ENCODE data around the gene RAB17.

RAB17 gene

DNA sequence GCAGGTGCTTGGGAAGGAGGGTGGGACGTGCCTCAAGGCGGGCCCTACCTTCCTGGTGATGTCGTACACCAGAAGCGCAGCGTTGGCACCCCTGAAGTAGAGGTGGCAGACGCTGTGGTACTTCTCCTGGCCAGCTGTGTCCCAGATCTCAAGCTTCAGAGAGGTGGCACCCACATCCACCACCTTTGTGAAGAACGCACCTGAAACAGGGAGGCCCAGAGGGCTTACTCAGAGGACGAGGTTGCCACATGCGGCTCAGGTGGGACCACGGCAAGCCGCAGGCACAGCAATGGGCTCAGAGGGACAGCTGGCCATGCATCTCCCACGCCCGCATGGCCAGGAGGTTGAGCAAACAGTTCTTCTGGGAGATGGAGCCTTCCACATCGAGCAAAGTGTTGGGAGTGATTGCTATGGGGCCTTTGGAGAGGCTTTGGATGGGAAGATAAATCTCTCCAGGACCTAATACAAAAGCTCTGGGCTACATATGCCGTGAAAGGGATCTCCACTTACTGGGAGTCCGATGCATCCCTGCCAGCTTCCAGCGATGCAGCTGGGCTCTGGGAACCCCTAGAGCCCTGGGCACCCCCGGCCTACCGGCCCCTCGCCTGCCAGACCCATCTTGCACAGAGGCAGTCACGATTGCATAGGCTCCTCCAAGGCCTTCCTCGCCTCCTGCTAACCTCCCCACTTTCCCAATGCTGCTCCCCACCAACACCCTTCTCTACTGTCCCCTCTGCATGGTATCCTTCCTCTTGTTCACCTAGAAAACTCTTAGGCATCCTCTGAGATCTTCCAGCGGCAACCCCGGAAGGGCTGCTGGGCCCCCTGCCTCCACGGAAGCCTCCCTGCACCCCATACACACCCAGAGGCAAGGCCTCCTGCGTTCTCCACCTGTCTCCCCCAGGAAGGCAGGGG lies 12.3 kb downstream of the RAB17 start:
- DNase-seq (ENCODE audit: low read depth): no peak

DNA sequence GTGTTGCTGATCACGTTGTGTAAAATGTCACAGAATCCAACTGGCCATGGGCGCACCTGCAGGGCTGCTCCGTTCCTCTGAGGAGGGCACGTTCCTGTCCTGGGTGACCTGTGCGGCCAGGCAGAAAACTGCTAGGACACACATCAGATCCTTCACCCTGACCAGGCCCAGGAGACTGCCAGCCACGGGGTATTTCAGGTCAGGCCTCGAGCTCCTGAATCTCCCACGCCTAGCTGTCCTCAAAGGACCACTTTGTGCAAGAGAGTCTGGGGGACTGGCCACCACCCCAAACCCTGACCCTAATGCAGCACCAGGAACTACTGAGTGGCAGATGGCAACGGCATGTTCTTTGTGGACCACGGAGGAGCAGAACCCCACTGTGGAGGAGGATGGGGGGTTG lies 13.1 kb downstream of the RAB17 start:
- no peak for DNase-seq (ENCODE audit: low read depth)

- DNase-seq (ENCODE audit: low read depth): no peak
Measured at GRCh38 chr2:237576974-237577373, 13.6 kb downstream of the RAB17 start.

DNA sequence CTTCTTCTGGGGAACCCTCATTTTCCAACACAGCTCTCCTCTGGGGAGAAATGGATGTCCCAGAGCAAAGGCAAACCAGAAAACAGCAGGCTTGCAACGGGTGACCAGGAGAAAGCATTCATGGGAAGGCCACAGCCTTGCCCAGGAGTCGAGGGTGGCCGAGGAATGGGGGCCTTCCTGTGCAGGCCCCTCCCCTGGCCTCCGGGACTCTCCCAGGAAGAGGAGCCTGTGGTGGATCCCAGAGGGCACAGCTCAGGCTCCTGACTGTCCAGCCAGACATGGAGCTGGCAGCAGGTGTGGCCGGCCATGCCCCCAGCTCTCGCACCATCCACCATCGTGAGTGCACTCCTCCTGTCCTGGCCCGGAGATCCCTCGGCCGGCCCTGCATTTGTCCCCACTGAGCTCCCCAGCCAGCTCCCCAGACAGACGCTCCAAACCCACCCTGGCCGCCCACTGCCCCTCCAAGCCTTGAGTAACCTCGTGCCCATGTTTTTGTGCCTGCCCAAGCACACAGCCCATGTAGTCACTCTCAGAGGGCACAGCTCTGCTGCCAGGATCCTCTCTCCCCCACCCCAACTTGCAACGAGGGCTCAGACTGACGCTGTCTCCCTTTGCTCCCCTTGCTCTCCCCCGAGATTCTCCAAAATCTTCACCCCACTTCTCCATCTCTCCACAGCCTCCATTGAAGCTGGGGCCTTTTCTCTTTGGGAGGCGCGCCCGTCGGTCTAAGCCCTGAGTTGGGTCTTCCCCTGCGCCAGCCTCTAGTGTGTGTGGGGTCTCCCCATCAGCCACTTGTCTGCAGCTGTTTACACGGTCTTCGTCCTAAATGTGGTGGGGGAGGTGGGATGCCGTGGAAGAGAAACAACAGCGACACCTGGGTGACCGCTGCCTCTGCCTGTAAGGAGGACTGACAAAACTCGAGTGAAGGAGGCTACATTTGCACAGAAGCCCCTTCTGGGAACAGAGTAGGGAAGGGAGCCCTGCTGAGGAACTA lies 14.4 kb downstream of the RAB17 start:
- no peak for DNase-seq (ENCODE audit: low read depth)

GRCh38 chr2:237574894-237575868 lies 15.4 kb downstream of the RAB17 start:
- DNase-seq (ENCODE audit: low read depth): no peak

DNA sequence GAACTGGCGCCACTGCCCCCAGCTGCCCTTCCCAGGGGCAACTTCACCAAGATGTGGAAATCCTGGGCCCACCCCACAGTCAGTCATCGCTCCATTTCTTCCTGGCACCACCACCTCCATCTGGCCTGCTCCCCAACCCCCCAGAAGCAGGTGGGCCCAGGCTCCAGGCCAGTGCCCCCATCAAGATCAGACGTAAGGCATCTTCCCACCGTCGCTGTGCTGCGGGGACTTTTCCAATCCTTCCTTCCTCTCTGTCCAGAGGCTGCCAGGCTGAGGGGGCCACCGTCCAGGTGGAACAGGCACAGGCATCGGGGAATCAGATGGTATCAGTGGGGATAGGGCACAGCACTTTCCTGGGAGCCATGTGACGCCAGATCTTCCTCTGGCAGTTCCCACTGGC lies 16.1 kb downstream of the RAB17 start:
- DNase-seq (ENCODE audit: low read depth): no peak

DNA sequence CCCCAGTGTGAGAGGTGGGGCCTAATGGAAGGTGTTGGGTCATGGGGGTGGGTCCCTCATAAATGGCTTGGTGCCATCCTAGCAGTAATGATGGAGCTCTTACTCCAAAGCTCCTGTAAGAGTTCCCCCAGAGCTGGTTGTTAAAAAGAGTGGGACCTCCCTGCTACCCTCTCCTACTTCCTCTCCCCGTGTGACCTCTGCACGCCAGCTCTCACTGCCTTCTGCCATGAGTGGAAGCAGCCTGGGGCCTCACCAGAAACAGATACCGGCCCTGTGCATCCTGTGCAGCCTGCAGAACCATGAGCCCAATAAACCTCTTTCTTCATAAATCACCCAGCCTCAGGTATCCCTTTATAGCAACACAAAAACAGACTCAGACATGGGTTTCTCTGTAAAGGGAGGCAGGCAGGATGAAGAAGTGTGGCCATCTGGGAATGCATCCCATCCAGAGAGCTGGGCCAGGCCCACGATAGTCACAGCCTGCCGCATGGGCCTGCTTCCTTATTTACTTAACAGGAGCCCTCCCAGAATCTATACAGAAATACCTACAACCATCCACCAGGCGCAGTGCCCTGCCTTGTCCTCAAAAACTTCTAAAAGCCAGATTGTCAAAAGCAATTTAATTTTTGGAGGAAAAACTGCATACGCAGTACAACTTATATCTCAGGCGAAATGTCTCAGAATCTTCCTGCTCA lies 16.7 kb downstream of the RAB17 start:
- DNase-seq (ENCODE audit: low read depth): no peak

DNA sequence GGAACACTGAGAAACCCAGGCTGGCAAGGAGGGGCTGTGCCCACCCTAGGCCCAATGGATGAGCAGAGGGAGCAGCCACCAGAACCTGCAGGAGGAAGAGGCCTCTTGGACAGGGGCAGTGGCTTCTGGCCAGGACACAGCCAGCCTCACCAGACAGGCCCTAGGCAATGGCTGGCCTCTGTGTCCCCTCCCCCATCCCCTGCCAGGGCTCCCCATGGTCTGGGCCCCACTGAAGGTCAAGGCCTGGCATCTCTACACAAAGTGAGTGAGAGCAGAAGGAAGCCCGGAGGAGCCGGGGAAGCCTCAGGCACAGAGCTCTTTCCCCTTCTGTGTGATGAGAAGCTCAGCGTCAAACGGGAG lies 17.8 kb downstream of the RAB17 start:
- no peak for DNase-seq (ENCODE audit: low read depth)

DNA sequence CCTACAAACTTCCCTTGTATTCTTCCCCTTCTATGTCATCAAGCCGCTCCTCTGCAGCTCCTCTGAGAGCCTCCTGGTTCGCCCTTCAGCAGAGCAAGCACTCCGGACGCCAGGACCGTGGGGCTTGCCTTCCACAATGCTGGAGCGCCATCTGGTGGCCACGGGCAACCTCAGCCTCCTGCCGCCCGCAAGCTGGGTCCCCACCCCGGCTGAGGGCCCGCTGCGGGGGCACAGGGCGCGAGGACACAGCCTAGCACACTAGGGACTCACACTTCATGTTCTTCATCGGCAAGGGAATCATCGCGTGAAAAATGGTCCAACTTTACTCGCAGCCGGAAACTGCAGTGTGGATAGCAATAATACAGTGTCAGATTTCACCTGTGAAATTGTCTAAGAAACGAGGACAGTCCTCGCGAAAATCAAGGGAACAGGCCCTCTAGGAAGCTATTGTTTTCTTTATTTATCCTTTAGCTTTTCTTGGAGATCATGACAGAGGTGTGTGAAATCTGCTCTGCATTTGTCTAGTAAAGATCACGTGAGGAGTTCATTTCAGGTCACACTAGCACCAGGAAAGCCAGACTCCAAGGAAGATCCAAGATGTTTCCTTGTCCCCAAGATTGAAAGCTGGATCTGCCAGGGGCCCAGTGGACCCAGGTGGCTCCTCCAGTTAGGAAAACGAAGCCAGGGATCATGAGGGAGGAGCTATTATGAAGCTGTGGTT lies 18.4 kb downstream of the RAB17 start:
- peak; percentile 81 for DNase-seq (ENCODE audit: low read depth)

DNA sequence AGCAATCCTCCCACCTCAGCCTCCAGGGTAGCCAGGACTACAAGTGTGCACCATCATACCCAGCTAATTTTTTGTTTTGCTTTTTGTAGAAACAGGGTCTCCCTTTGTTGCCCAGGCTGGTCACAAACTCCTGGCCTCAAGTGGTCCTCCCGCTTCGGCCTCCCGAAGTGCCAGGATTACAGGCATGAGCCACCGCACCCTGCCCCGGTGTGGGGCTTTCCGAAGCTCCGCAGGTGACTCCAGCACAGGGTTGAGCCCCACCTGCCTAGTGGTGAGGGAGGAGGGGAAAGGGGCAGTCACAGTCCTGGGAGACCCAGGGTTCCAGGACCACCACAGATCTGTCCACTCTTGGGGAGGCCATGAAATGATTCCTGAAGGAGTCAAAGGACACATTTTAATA lies 19.0 kb downstream of the RAB17 start:
- DNase-seq (ENCODE audit: low read depth): no peak

GRCh38 chr2:237570776-237571335 lies 19.7 kb downstream of the RAB17 start:
- no peak for DNase-seq (ENCODE audit: low read depth)

DNA sequence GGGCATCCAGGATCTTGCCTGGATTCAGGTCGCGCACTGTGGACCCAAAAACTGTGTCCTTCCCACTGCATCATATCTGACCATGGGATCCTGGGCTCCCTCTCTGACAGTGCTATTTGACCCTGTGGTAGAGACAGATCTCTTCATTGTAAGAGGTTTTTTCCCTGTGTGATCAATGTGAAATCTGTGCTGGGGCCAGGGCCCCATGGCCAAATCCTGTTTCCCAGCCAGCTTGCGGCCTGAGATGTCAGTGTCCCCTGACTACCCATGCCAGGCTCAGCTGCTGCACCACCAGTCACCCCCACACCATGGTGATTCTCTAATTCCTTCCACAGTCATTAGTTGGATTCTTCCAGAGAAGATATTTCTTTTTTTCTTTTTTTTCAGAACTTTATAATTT lies 20.6 kb downstream of the RAB17 start:
- no peak for DNase-seq (ENCODE audit: low read depth)

- no peak for DNase-seq (ENCODE audit: low read depth)
Measured at GRCh38 chr2:237569041-237569440, 21.5 kb downstream of the RAB17 start.

DNA sequence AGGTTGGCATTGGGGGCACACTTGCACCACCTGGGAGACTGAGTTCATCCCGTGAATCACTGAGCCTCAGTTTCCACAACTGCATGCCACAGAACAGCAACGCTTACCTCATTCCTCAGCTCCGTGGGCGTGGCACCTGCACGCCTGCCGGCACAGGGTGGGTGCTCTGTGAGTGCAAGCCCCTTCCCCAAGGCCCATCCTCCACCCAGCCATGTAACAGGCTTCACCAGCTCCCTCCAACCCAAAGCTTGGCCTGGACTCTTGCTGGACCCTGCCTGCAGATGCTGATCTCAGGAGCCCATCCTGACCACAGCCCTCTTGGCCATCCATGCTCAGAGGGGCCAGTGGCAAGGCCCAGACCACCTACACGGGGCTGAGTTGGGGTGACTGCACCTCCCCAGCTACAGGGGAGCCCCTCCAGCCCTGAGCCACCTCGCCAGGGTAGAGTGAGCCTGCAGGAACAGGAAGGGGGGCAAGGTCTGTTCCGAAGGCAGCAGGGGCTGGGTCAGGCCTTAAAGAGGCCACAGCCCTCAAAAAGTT lies 22.3 kb downstream of the RAB17 start:
- DNase-seq (ENCODE audit: low read depth): no peak

- no peak for DNase-seq (ENCODE audit: low read depth)
Measured at GRCh38 chr2:237567276-237568029, 23.1 kb downstream of the RAB17 start.

GRCh38 chr2:237566401-237567235 lies 23.9 kb downstream of the RAB17 start, which contains the start of gene PRLH:
TSS of gene PRLH (plus strand) at chr2:237566574. CDS start at chr2:237566574, 0 bp downstream.
- no peak for DNase-seq (ENCODE audit: low read depth)

DNA sequence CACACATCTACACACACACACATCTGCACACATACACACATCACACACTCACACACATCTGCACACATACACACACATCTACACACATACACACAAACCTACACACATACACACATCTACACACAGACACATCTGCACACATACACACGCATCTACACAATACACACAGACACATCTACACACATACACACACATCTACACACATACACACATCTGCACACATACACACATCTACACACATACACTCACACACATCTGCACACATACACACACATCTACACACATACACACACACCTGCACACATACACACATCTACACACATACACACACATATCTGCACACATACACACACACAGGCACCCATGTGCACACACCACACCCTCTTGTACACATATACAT lies 24.6 kb downstream of the RAB17 start:
- DNase-seq (ENCODE audit: low read depth): no peak

DNA sequence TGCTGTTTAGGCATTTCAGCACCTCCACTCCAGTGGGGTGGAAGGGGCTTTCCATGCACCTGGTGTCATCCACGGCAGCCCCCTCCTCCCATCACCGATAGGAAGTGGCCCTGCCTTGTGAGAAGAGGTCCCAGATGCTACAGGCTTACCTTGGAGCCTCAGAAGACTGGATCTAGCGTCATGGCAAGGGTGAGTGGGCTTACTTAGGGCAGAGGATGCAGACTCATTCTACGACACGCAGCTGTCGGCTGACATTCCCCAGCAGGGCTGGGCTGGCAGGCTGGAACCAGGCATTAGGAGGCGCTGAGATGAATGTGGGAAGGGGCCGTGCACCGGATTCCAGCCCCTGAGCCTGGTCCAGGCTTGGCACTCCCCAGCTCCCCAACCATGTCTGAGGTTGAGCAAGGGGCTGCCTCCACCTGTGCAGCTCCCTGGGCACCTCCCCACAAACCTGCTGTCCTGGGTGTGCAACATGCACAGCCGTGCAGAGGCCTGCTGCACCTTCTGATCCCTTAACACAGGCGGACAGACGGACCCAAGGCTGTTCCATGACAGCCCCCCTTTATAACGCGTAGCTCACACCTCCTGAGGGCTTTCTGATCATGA lies 25.9 kb downstream of the RAB17 start:
- no peak for DNase-seq (ENCODE audit: low read depth)

All from stromal cell of bone marrow (primary cell).